Esophagus muscularis mucosa (tissue), 3 donors: ENCODE data around the gene TTC34.

Experiments
- POLR2A ChIP-seq: fragments of 450-650 bp; IDR thresholded peaks from one replicate; pipeline ENCODE4 v1.6.1; 2017; ENCODE audit warnings: antibody characterized with exemption, moderate library complexity, mild to moderate bottlenecking, low read depth
- POLR2AphosphoS5 ChIP-seq, 2 donors: sonication (generic); formaldehyde crosslinking; IDR thresholded peaks; one replicate each; pipeline ENCODE4 v1.6.1; 2017; ENCODE audit warnings: antibody characterized with exemption in 2 of 2
- TF ChIP-seq, protein P1 (sequence below), 3 experiments: fragments of 200-600 bp in 2 of 3; fragments of 450-650 bp in 1 of 3; sonication (generic) in 2 of 3; IDR thresholded peaks; one replicate each; pipeline ENCODE4 v1.5.1; 2017 to 2019; ENCODE audit warnings: antibody characterized with exemption in 3 of 3, mild to moderate bottlenecking in 2 of 3, moderate library complexity in 1 of 3

DNA sequence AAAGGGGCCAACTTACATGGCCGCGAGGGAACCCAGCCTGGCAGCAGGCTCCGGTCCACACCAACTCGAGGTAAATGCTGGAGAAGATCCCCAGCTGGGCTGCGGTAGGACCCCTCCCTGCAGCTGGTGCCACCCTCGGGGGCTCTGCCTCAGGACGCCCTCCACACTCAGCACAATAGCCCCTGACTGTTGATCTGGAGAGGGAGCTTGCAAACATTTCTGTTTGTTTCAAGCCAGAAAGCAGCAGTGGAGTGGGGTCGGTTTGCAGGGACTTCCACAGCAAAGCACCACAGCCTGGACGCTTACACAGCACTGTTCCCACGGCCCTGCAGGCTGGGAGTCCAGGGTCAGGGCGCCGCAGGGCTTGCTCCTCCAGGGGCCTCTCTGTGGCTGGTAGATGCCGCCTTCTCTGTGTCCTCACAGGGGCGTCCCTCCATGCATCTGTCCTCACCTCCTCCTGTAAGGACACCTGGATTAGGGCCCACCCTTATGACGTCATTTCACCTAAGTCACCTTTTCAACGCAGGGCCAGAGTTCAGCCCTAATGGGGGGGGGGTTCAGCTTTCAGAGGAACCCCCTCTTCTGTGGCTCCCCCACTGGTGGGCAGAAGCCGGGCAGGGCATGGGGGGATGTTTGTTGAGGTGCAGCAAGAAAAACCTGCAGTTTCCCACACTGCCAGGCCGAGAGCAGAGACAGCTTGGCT is 24.1 kb upstream of the TTC34 start:
- TF ChIP-seq, protein P1, sequence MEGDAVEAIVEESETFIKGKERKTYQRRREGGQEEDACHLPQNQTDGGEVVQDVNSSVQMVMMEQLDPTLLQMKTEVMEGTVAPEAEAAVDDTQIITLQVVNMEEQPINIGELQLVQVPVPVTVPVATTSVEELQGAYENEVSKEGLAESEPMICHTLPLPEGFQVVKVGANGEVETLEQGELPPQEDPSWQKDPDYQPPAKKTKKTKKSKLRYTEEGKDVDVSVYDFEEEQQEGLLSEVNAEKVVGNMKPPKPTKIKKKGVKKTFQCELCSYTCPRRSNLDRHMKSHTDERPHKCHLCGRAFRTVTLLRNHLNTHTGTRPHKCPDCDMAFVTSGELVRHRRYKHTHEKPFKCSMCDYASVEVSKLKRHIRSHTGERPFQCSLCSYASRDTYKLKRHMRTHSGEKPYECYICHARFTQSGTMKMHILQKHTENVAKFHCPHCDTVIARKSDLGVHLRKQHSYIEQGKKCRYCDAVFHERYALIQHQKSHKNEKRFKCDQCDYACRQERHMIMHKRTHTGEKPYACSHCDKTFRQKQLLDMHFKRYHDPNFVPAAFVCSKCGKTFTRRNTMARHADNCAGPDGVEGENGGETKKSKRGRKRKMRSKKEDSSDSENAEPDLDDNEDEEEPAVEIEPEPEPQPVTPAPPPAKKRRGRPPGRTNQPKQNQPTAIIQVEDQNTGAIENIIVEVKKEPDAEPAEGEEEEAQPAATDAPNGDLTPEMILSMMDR (IDR thresholded peaks at IDR 0.05), result no peak
- TF ChIP-seq POLR2A (no peak), POLR2AphosphoS5 (IDR thresholded peaks at IDR 0.05) (no peak)
